Upper lobe of right lung (tissue), 1 donor: ENCODE data around the gene PACS2. TPM values are rescaled to one million over a fixed set of nuclear protein-coding genes. Genes with fewer than 3 reads are reported as not detected.

ENCODE experiments used
- ATAC-seq: fragments of 200-7000 bp; cut with Tn5 transposase; one replicate; pipeline ENCODE4 v1.9.1; 2020; ENCODE audit warnings: mild to moderate bottlenecking, moderate library complexity
- DNase-seq: peaks from one replicate; pipeline ENCODE4 v3.0.0-alpha.2; 2020
- H3K27ac ChIP-seq: fragments of 200-600 bp; one replicate; pipeline ENCODE4 v1.8.0; 2022
- H3K27me3 ChIP-seq: fragments of 200-600 bp; one replicate; pipeline ENCODE4 v1.8.0; 2022; ENCODE audit warnings: mild to moderate bottlenecking
- H3K36me3 ChIP-seq: fragments of 200-600 bp; one replicate; pipeline ENCODE4 v1.8.0; 2022
- H3K4me1 ChIP-seq: fragments of 200-600 bp; one replicate; pipeline ENCODE4 v1.8.0; 2022
- H3K4me3 ChIP-seq: fragments of 200-600 bp; one replicate; pipeline ENCODE4 v1.8.0; 2022; ENCODE audit warnings: mild to moderate bottlenecking
- H3K9me3 ChIP-seq: fragments of 200-600 bp; one replicate; pipeline ENCODE4 v1.8.0; 2022
- intact Hi-C: fragments of 100-400 bp; cut with DNase I; formaldehyde crosslinking; loops from one replicate; pipeline ENCODE4 v1.11.0; 2022
- total RNA-seq: library from RNA; stranded (reverse); fragmentation: NEBNext Ultra II Directional; extraction: Animal tissue kit (Norgen Biotek cat#: 25700); gene quantifications from one replicate; pipeline ENCODE4 v1.2.1, GENCODE V29; 2021
- TF ChIP-seq, protein P1 (sequence below): fragments of 200-600 bp; IDR thresholded peaks from one replicate; pipeline ENCODE4 v1.8.0; 2022; ENCODE audit warnings: antibody characterized with exemption
- donor health status: DM: no; HTN: yes; CAD: no; lungs with severe emphysema.

Gene PACS2
- total RNA-seq, 1 donor from 2014 or later = 86.6 TPM

DNA sequence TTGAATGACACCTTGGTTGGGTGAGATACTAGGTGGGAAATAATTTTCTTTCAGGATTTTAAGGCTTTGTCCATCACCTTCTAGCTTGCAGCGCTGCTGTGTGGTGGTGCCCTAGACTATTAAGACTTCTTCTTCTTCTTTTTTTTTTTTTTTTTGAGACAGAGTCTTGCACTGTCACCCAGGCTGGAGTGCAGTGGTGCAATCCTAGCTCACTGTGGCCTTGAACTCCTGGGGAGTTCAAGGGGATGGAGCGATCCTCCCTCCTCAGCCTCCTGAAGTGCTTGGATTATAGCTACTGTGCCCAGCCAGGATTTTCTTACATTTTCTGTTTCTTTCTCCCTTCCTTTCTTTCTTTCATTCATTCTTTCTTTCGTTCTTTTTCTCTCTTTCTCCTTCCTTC is 94.8 kb downstream of the PACS2 start:
- TF ChIP-seq, protein P1, sequence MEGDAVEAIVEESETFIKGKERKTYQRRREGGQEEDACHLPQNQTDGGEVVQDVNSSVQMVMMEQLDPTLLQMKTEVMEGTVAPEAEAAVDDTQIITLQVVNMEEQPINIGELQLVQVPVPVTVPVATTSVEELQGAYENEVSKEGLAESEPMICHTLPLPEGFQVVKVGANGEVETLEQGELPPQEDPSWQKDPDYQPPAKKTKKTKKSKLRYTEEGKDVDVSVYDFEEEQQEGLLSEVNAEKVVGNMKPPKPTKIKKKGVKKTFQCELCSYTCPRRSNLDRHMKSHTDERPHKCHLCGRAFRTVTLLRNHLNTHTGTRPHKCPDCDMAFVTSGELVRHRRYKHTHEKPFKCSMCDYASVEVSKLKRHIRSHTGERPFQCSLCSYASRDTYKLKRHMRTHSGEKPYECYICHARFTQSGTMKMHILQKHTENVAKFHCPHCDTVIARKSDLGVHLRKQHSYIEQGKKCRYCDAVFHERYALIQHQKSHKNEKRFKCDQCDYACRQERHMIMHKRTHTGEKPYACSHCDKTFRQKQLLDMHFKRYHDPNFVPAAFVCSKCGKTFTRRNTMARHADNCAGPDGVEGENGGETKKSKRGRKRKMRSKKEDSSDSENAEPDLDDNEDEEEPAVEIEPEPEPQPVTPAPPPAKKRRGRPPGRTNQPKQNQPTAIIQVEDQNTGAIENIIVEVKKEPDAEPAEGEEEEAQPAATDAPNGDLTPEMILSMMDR = no peak
- intact Hi-C loops = no loop called here
- no peaks in the 10 kb centered on the region for H3K9me3 ChIP-seq
- H3K4me1 ChIP-seq = peaks cover 9% of the 10 kb centered on the region
- no peak overlapping the region for H3K27ac ChIP-seq
- no peaks in the 10 kb centered on the region for H3K36me3 ChIP-seq
- peaks cover 13% of the 10 kb centered on the region for H3K27me3 ChIP-seq
- no peak for ATAC-seq
- DNase-seq = no peak
- H3K4me3 ChIP-seq = no peak overlapping the region

DNA sequence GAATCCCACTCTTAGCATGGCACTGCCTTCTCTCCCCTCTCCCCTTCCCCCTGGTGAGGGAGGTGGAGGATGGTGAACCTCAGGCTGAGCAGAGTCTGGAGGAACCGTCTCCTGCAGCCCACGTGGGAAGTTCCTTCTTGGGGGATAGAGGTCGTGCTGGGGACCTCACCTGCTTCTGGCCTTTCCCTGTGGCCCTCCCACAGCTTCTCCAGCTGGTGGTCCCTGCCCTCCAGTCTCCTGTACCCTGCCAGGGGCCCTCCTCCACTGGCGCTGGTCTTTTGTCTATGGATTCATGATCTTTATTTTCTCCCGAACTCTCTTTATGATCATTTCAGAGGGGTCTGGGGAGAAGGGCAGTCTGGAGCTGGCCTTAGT is 96.1 kb downstream of the PACS2 start:
- TF ChIP-seq, protein P1 = no peak
- intact Hi-C loops = no loop called here
- ATAC-seq (no peak), DNase-seq (no peak)
- H3K27ac ChIP-seq = no peak overlapping the region
- H3K4me3 ChIP-seq = no peak overlapping the region
- H3K36me3 ChIP-seq = no peaks in the 10 kb centered on the region
- peaks cover 13% of the 10 kb centered on the region for H3K27me3 ChIP-seq
- no peaks in the 10 kb centered on the region for H3K9me3 ChIP-seq
- H3K4me1 ChIP-seq = peaks cover 13% of the 10 kb centered on the region

DNA sequence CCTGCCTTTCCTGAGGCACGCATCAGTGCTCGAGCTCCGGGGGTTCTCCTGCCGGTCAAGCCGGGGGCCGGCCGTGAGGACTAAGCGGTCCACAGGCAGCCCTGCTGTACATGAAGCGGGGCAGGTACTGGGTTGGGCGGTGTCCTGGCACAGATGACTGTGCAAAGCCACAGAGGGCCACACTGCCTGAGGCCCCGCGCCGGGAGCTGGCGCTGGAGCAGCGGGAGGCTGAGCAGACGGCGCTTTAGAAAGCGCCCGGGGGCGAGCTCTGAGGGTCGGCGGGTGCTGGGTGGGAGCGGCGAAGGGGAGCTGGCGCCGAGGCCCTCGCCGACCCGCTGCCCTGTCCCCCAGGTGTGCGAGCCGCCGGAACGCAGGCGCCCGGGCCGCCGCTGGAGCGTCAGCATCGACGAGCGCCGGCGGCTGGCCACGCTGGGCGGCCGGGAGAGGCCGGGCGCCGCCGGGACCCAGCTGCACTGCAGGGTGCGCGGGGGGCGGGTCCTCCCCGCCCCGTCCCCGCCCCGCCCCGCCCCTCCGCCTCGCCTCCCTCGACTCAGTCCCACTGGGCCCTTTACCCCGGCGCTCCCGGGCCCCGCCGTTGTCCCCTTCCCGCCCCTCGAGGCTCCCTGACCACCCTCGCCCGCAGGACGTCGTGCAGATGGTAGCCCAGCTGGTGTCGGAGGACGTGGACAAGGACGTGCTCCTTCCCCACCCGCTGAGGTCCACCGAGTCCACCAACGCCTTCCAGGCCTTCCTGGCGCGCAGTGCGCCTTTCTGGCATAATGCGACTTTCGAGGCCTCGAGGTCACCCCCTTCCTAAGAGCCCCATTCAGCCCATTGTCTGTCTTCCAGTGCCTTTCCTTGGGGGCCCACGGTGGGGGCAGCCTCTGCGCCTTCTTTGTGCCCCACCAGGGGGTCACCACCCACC is 96.7 kb downstream of the PACS2 start:
- intact Hi-C loops = no loop called here
- Histone ChIP-seq H3K27ac (no peak overlapping the region), H3K4me1 (peaks cover 13% of the 10 kb centered on the region), H3K27me3 (peaks cover 13% of the 10 kb centered on the region), H3K9me3 (no peaks in the 10 kb centered on the region), H3K36me3 (no peaks in the 10 kb centered on the region), H3K4me3 (peak overlapping the region; percentile 37)
- TF ChIP-seq, protein P1 = no peak
- DNase-seq (peak; percentile 75), ATAC-seq (peak; percentile 79)

DNA sequence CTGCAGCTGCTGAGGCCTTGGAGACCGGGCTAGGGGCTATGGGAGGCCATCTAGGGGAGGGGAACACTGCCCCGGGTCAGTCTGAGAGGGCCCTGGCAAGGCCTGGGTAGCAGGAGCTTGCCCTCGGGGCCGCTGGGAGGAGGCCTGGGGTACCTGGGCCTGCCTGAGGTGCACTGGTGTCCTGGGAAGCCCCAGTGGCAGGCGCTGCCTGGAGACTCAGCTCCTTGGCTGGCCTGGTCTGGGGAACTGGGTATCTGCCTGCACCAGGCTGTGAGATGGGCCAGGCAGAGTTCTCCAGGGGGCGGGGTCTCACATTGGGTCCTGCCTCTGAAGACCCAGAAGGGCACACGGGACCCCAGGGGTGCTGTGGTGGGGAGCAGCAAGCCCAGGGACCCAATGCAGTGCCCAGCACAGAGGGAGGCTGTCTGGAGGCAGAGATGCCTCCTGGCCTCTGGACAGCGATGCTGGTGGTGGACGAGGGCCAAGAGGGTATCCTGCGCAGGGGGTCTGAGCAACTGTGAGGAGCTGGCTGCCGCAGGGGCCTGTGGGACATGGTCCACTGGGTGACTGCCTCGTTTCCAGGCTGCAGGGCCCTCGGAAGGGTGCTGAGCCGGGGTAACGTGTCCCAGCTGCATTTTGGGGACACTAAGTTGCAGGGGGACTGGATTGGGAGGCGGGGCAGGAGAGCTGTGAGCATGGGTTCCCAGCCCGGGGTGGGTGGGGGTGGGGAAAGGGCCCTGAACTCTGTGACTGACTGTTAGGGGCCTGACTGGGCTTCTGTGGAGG is 97.6 kb downstream of the PACS2 start:
- no peak overlapping the region for H3K4me3 ChIP-seq
- peaks cover 13% of the 10 kb centered on the region for H3K4me1 ChIP-seq
- H3K9me3 ChIP-seq = no peaks in the 10 kb centered on the region
- DNase-seq = no peak
- H3K27ac ChIP-seq = no peak overlapping the region
- TF ChIP-seq, protein P1 = no peak
- peaks cover 13% of the 10 kb centered on the region for H3K27me3 ChIP-seq
- no peak for ATAC-seq
- no peaks in the 10 kb centered on the region for H3K36me3 ChIP-seq
- intact Hi-C loops = no loop called here

DNA sequence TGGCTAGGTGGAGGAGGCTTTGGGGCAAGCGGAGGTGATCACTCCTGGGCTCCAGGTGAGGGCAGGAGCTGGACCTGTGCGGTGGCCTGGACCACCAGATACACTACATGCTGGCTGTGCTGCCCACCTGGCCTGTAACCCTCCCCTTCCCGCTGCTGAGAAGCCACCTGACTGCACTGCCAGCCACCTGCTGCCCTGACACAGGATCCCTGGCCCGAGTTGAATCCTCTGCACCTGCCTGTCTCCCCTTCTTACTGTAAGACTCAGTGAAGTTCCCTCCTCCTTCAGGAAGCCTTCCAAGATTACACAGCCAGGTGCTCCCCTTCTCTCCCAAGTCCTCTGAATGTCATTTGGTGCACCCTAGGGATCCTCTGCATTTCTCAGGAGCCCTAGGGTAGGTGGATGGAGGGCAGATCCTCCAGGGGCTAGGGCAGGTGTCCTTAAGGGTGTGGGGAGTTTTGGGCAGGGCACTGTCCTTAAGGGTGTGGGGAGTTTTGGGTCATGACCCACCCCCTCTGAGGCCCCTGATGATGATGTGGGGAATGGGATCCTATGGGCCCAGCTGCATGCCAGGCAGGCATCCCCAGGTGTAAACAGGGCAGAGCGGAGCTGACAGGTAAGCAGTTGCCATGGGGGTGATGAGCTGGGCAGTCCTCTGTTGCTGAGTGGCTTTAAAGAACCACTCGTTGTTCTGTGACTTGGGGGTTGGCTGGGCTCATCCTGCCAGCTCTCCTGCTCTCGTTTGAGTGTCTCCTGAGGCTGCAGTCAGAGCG is 98.4 kb downstream of the PACS2 start:
- peaks cover 13% of the 10 kb centered on the region for H3K4me1 ChIP-seq
- TF ChIP-seq, protein P1 = no peak
- H3K9me3 ChIP-seq = no peaks in the 10 kb centered on the region
- no peaks in the 10 kb centered on the region for H3K36me3 ChIP-seq
- H3K27me3 ChIP-seq = peaks cover 13% of the 10 kb centered on the region
- H3K4me3 ChIP-seq = no peak overlapping the region
- intact Hi-C loops = no loop called here
- ATAC-seq = no peak
- DNase-seq = no peak
- no peak overlapping the region for H3K27ac ChIP-seq
